Loucy (cell line): ENCODE results near the gene RFESD.
"Not testable (repeated sequence)": the region's sequence is repeated elsewhere in the genome, so short reads cannot be mapped to it uniquely, and the experiment has no call there.

Experiments used
- H2AFZ ChIP-seq: fragments of 200-600 bp; sonication (generic); 2 replicates; pipeline ENCODE4 v1.6.0; 2016; ENCODE audit warnings: antibody characterized with exemption, mild to moderate bottlenecking, low read length, moderate library complexity
- H3F3A ChIP-seq: fragments of 200-600 bp; 2 replicates; pipeline ENCODE4 v1.6.0; 2016; ENCODE audit warnings: antibody characterized with exemption, low read depth, mild to moderate bottlenecking
- H3K27me3 ChIP-seq: fragments of 200-600 bp; sonication (generic); 2 replicates; pipeline ENCODE4 v1.6.1; 2014; ENCODE audit warnings: low read length, mild to moderate bottlenecking; ENCODE audit not compliant: insufficient read depth, poor library complexity, severe bottlenecking
- H3K36me3 ChIP-seq: fragments of 200-600 bp; sonication (generic); 2 replicates; pipeline ENCODE4 v1.6.1; 2016; ENCODE audit warnings: low read length; ENCODE audit not compliant: insufficient read depth
- H3K4me1 ChIP-seq: fragments of 200-600 bp; sonication (generic); 2 replicates; pipeline ENCODE4 v1.5.1; 2014; ENCODE audit warnings: low read length, mild to moderate bottlenecking; ENCODE audit not compliant: insufficient read depth, poor library complexity, severe bottlenecking
- H3K4me2 ChIP-seq: fragments of 200-600 bp; sonication (generic); 2 replicates; pipeline ENCODE4 v1.6.0; 2014; ENCODE audit warnings: antibody characterized with exemption, low read length, low read depth, mild to moderate bottlenecking; ENCODE audit not compliant: poor library complexity, severe bottlenecking
- H3K4me3 ChIP-seq: fragments of 200-600 bp; sonication (generic); 2 replicates; pipeline ENCODE4 v1.5.1; 2014; ENCODE audit warnings: low read length, mild to moderate bottlenecking, mixed read lengths; ENCODE audit not compliant: poor library complexity, severe bottlenecking
- H3K79me2 ChIP-seq: fragments of 200-600 bp; sonication (generic); 2 replicates; pipeline ENCODE4 v1.6.1; 2014; ENCODE audit warnings: low read length; ENCODE audit not compliant: insufficient read depth
- H3K9ac ChIP-seq: fragments of 200-600 bp; sonication (generic); 2 replicates; pipeline ENCODE4 v1.6.0; 2014; ENCODE audit warnings: mild to moderate bottlenecking, low read depth, low read length, moderate library complexity; ENCODE audit not compliant: poor library complexity, severe bottlenecking
- H3K9me2 ChIP-seq: fragments of 200-600 bp; sonication (generic); replicated peaks from 2 replicates; pipeline ENCODE4 v1.6.1; 2016; ENCODE audit warnings: low read depth, low read length, mixed read lengths
- H3K9me3 ChIP-seq: fragments of 200-600 bp; sonication (generic); 2 replicates; pipeline ENCODE4 v1.6.1; 2014; ENCODE audit warnings: mild to moderate bottlenecking, antibody characterized with exemption, low read length, low read depth; ENCODE audit not compliant: insufficient read depth
- H4K20me1 ChIP-seq: fragments of 200-600 bp; sonication (generic); 2 replicates; pipeline ENCODE4 v1.6.0; 2014; ENCODE audit warnings: antibody characterized with exemption, low read length, mild to moderate bottlenecking; ENCODE audit not compliant: insufficient read depth, poor library complexity, severe bottlenecking
- CTCF ChIP-seq: fragments of 200-600 bp; sonication (generic); conservative IDR thresholded peaks from 2 replicates; pipeline ENCODE4 v1.5.1; 2014; ENCODE audit warnings: mild to moderate bottlenecking, antibody characterized with exemption, low read length
- EZH2phosphoT487 ChIP-seq: fragments of 200-600 bp; IDR thresholded peaks from 2 replicates; pipeline ENCODE4 v1.6.1; 2018; ENCODE audit warnings: antibody characterized with exemption, mild to moderate bottlenecking, moderate library complexity, borderline replicate concordance

The RFESD gene

DNA sequence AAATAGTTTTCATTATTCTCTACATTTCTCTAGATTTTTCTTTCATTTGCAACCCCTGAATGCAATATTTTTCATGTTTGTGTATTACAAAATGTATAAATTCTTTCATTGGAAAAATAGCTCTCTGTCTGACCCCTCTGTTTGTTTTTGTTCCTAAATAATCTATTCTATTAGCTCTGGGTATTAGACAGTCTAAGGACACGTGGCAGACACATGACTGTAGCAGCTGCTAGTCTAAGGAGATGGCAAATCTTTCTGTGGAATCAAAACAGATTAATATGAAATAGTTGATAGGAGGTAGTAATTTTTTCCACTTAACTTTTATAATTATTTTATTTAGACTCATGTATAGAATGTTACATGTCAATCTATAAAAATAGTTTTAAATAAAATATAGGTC is 57.6 kb downstream of the RFESD start:
- no peaks in the 10 kb centered on the region for H3K4me1 ChIP-seq
- H2AFZ ChIP-seq, result no peak overlapping the region
- no peaks in the 10 kb centered on the region for H3K27me3 ChIP-seq
- H3K4me2 ChIP-seq, result no peak overlapping the region
- no peak overlapping the region for H3K4me3 ChIP-seq
- no peaks in the 10 kb centered on the region for H3K79me2 ChIP-seq
- no peaks in the 10 kb centered on the region for H4K20me1 ChIP-seq
- no peak for TF ChIP-seq EZH2phosphoT487
- H3F3A ChIP-seq, result no peaks in the 10 kb centered on the region
- no peak overlapping the region for H3K9ac ChIP-seq
- no peaks in the 10 kb centered on the region for H3K36me3 ChIP-seq
- no peaks in the 10 kb centered on the region for H3K9me3 ChIP-seq
- H3K9me2 ChIP-seq, result no peaks in the 10 kb centered on the region

DNA sequence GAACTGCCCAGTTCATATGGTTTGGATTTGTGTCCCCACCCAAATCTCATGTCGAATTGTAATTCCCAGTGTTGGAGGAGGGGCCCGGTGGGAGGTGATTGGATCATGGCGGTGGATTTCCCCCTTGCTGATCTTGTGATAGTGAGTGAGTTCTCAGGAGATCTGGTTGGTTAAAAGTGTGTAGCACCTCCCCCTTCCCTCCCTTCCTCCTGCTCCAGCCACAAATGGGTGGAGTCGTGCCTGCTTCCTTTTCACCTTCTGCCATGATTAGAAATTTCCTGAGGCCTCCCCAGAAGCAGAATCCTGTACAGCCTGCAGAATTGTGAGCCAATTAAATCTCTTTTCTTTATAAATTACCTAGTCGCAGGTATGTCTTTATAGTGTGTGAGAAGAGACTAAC is 59.6 kb downstream of the RFESD start:
- H3K27me3 ChIP-seq, H4K20me1 ChIP-seq, H3K4me3 ChIP-seq, H3K4me2 ChIP-seq, H3F3A ChIP-seq, H3K9me3 ChIP-seq, H3K9ac ChIP-seq, H3K36me3 ChIP-seq, H2AFZ ChIP-seq, H3K4me1 ChIP-seq, H3K9me2 ChIP-seq, H3K79me2 ChIP-seq: not testable (repeated sequence)

GRCh38 chr5:95707055-95707454 is 60.5 kb downstream of the RFESD start:
- Histone ChIP-seq H3K9me3 (no peaks in the 10 kb centered on the region), H3K27me3 (no peaks in the 10 kb centered on the region), H3K9ac (no peak overlapping the region), H3F3A (no peaks in the 10 kb centered on the region), H3K4me1 (no peaks in the 10 kb centered on the region), H3K79me2 (no peaks in the 10 kb centered on the region), H3K4me3 (no peak overlapping the region), H3K36me3 (no peaks in the 10 kb centered on the region), H2AFZ (no peak overlapping the region), H4K20me1 (no peaks in the 10 kb centered on the region), H3K4me2 (no peak overlapping the region), H3K9me2 (no peaks in the 10 kb centered on the region)
- TF ChIP-seq EZH2phosphoT487 (no peak), CTCF (no peak)
